Kidney epithelial cell (primary cell): ENCODE data around the gene COX19. TPM values are rescaled to one million over a fixed set of nuclear protein-coding genes. Genes with fewer than 3 reads are reported as not detected.

Experiments used
- DNase-seq: peaks from one replicate; pipeline ENCODE4 v3.0.0-alpha.2; 2010; ENCODE audit warnings: low read depth
- H3K27me3 ChIP-seq: 2 replicates; pipeline ENCODE4 v1.6.0; 2011; ENCODE audit warnings: low read length; ENCODE audit not compliant: control insufficient read depth, insufficient read depth
- H3K36me3 ChIP-seq: 2 replicates; pipeline ENCODE4 v1.5.1; 2011; ENCODE audit warnings: low read length; ENCODE audit not compliant: control insufficient read depth, insufficient read depth
- H3K4me3 ChIP-seq: 2 replicates; pipeline ENCODE4 v1.5.1; 2011; ENCODE audit warnings: low read depth, mild to moderate bottlenecking, control low read depth, low read length
- CTCF ChIP-seq: IDR thresholded peaks from 2 replicates; pipeline ENCODE4 v1.5.1; 2011; ENCODE audit warnings: mild to moderate bottlenecking, moderate library complexity, low read length, control low read depth, inconsistent platforms; ENCODE audit not compliant: insufficient read depth, poor library complexity, severe bottlenecking
- total RNA-seq: library from RNA; depleted of rRNA; stranded (reverse); fragments of >200 nt; gene quantifications from 2 replicates; pipeline ENCODE4 v1.2.3, GENCODE V29; 2015

Gene COX19
- total RNA-seq, 1 donor from 2014 or later: 15.5 TPM

- H3K4me3 ChIP-seq: no peak overlapping the region
- no peak for TF ChIP-seq CTCF
Observed at GRCh38 chr7:959271-959670, 16.1 kb downstream of the COX19 start.

GRCh38 chr7:958221-959200 lies 16.8 kb downstream of the COX19 start:
- Histone ChIP-seq H3K4me3 (no peak overlapping the region), H3K27me3 (peaks cover 57% of the 10 kb centered on the region), H3K36me3 (no peaks in the 10 kb centered on the region)
- no peak for DNase-seq
- TF ChIP-seq CTCF: no peak

More at GRCh38 chr7:959271-959670, 16.1 kb downstream of the COX19 start:
- Histone ChIP-seq H3K36me3 (no peaks in the 10 kb centered on the region), H3K27me3 (peaks cover 60% of the 10 kb centered on the region)
- no peak for DNase-seq

- no peak for TF ChIP-seq CTCF
- DNase-seq: no peak
- H3K36me3 ChIP-seq: no peaks in the 10 kb centered on the region
- peaks cover 57% of the 10 kb centered on the region for H3K27me3 ChIP-seq
- H3K4me3 ChIP-seq: no peak overlapping the region
Observed at GRCh38 chr7:957418-958220, 17.7 kb downstream of the COX19 start.

- Histone ChIP-seq H3K27me3 (peaks cover 52% of the 10 kb centered on the region), H3K4me3 (no peak overlapping the region), H3K36me3 (no peaks in the 10 kb centered on the region)
- TF ChIP-seq CTCF: no peak
- DNase-seq: no peak
Observed at GRCh38 chr7:956031-956430, 19.3 kb downstream of the COX19 start.

GRCh38 chr7:954330-955238 lies 20.8 kb downstream of the COX19 start, which contains the start of gene ADAP1:
ADAP1 (minus strand) TSS chr7:954680; CDS start chr7:954477, 203 bp downstream.
- Histone ChIP-seq H3K36me3 (no peaks in the 10 kb centered on the region), H3K27me3 (peaks cover 46% of the 10 kb centered on the region), H3K4me3 (peak within 1 kb of the TSS; percentile 34)
- DNase-seq: no peak
- no peak for TF ChIP-seq CTCF
